Activated CD8-positive, alpha-beta memory T cell treated with anti-CD3 and anti-CD28 coated beads, Interleukin-2, amount 10 ng/mL, durations not matched to agents 7 days and 5 days (primary cell): ENCODE measurements around the gene SDHAF2. TPM values are rescaled to one million over a fixed set of nuclear protein-coding genes. Genes with fewer than 3 reads are reported as not detected.
A peak's percentile ranks its signal among the peaks of the same experiment; 100 is the strongest.
"Not testable (repeated sequence)": the region's sequence is repeated elsewhere in the genome, so short reads cannot be mapped to it uniquely, and the experiment has no call there.

Experiments
- ATAC-seq: fragments of 150-1000 bp; cut with Tn5 transposase; one replicate; pipeline ENCODE4 v1.10.0; 2021; ENCODE audit warnings: moderate library complexity
- CTCF ChIA-PET: fragments of 350-600 bp; sonication (Branson Sonifier 250); formaldehyde crosslinking; loops from one replicate; lab custom pipeline; 2021; ENCODE audit warnings: antibody characterized with exemption; lab: Charles Lee
- DNase-seq: peaks from one replicate; pipeline ENCODE4 v3.0.0-alpha.2; 2020
- H3K27ac Mint-ChIP-seq: one replicate; pipeline ENCODE4 v1.8.0; 2021; ENCODE audit warnings: mild to moderate bottlenecking, mixed read lengths
- H3K27me3 Mint-ChIP-seq: one replicate; pipeline ENCODE4 v1.8.0; 2021; ENCODE audit warnings: mixed read lengths
- H3K36me3 Mint-ChIP-seq: one replicate; pipeline ENCODE4 v1.8.0; 2021; ENCODE audit warnings: mild to moderate bottlenecking, mixed read lengths
- H3K4me1 Mint-ChIP-seq: one replicate; pipeline ENCODE4 v1.8.0; 2021; ENCODE audit warnings: mixed read lengths
- H3K4me3 Mint-ChIP-seq: one replicate; pipeline ENCODE4 v1.8.0; 2021; ENCODE audit warnings: mild to moderate bottlenecking, moderate library complexity, mixed read lengths
- H3K9me3 Mint-ChIP-seq: one replicate; pipeline ENCODE4 v1.8.0; 2022; ENCODE audit warnings: low read depth, mixed read lengths
- total RNA-seq, 2 experiments: library from RNA; stranded (reverse); gene quantifications; one replicate each; pipeline ENCODE4 v1.2.3, GENCODE V29; 2021

Gene SDHAF2
- total RNA-seq, 2 experiments from 2014 or later = 37.6 to 57.6 TPM

DNA sequence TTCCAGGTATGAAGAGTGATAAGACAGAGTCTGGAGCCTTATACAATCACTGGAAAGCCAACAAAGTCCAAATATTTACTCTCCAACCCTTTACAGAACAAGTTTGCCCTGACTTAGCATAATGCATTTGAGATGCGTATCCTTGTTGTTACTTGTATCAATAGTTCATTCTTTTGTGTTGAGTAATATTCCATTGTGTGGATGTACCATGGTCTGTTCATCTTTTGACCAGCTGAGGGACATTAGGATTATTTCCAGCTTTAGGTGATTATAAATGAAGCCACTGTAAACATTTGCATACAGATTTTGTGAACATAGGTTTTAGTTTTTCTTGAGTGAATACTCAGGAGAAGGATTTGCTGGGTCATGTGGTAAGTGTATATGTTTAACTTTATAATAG is 9.7 kb downstream of the SDHAF2 start:
- H3K27ac Mint-ChIP-seq = no peak overlapping the region
- peaks cover 55% of the 10 kb centered on the region for H3K36me3 Mint-ChIP-seq
- CTCF ChIA-PET = no interaction called here
- peaks cover 13% of the 10 kb centered on the region for H3K4me1 Mint-ChIP-seq
- no peaks in the 10 kb centered on the region for H3K9me3 Mint-ChIP-seq
- no peak for DNase-seq
- H3K27me3 Mint-ChIP-seq = no peaks in the 10 kb centered on the region
- ATAC-seq = no peak
- H3K4me3 Mint-ChIP-seq = no peak overlapping the region

GRCh38 chr11:61442616-61443015 is 12.7 kb downstream of the SDHAF2 start:
- ATAC-seq (no peak), DNase-seq (no peak)
- Mint-ChIP-seq H3K4me3 (no peak overlapping the region), H3K4me1 (peaks cover 13% of the 10 kb centered on the region), H3K27me3 (no peaks in the 10 kb centered on the region), H3K36me3 (peaks cover 45% of the 10 kb centered on the region), H3K9me3 (no peaks in the 10 kb centered on the region), H3K27ac (no peak overlapping the region)
- CTCF ChIA-PET = interaction anchor here (0.8 to 1.4 kb wide), 3 partner anchors 13 to 309 kb away, joined by 3 to 4 read pairs (median 3); partner anchors contain the start of genes CPSF7 and SDHAF2

- Mint-ChIP-seq H3K27me3 (no peaks in the 10 kb centered on the region), H3K27ac (no peak overlapping the region), H3K4me1 (peaks cover 16% of the 10 kb centered on the region), H3K36me3 (peaks cover 38% of the 10 kb centered on the region), H3K4me3 (no peak overlapping the region), H3K9me3 (no peaks in the 10 kb centered on the region)
- DNase-seq = no peak
- no peak for ATAC-seq
- CTCF ChIA-PET = interaction anchor here (1.1 to 8.6 kb wide), 12 partner anchors 10 to 185 kb away, joined by 3 to 63 read pairs (median 8); partner anchors contain the start of genes CPSF7, CYB561A3, SDHAF2 and TMEM138
These were observed 15.6 kb downstream of the SDHAF2 start for GRCh38 chr11:61445516-61445915.

GRCh38 chr11:61446211-61446651 is 16.3 kb downstream of the SDHAF2 start:
- CTCF ChIA-PET = interaction anchor here (0.8 to 8.6 kb wide), 16 partner anchors 11 to 303 kb away, joined by 3 to 63 read pairs (median 6); partner anchors contain the start of genes CPSF7, CYB561A3, LRRC10B and SDHAF2
- ATAC-seq (peak; percentile 88), DNase-seq (peak; percentile 87)
- no peak overlapping the region for H3K27ac Mint-ChIP-seq
- H3K36me3 Mint-ChIP-seq = peaks cover 40% of the 10 kb centered on the region
- no peak overlapping the region for H3K4me3 Mint-ChIP-seq
- H3K9me3 Mint-ChIP-seq = no peaks in the 10 kb centered on the region
- H3K27me3 Mint-ChIP-seq = no peaks in the 10 kb centered on the region
- peaks cover 16% of the 10 kb centered on the region for H3K4me1 Mint-ChIP-seq

GRCh38 chr11:61447601-61448551 is 18.0 kb downstream of the SDHAF2 start:
- H3K27ac Mint-ChIP-seq = no peak overlapping the region
- H3K4me1 Mint-ChIP-seq = peaks cover 16% of the 10 kb centered on the region
- H3K4me3 Mint-ChIP-seq = no peak overlapping the region
- ATAC-seq = peak; percentile 43
- no peak for DNase-seq
- no peaks in the 10 kb centered on the region for H3K27me3 Mint-ChIP-seq
- CTCF ChIA-PET = interaction anchor here (0.6 to 8.6 kb wide), 10 partner anchors 10 to 112 kb away, joined by 3 to 63 read pairs (median 12); partner anchors contain the start of genes CPSF7, LRRC10B and SDHAF2
- peaks cover 35% of the 10 kb centered on the region for H3K36me3 Mint-ChIP-seq
- H3K9me3 Mint-ChIP-seq = no peaks in the 10 kb centered on the region

DNA sequence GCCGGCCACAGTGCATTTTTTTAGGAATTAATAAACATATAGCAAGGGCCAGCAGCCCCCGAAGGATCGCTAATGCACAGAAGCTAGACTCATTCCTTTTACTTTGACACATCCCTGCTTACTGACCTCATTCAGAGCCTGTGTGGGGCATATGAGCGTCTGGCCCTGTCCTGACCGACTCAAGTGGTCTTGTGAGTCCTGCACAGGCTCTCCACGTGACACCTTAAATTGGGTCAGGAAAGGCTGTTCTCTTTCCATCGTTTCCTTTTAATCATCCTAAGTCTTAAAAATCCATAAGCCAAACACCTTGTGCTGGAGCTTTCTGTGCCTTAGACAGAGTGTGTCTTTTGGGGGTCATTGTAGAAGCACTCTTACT is 18.6 kb downstream of the SDHAF2 start:
- Mint-ChIP-seq H3K9me3 (no peaks in the 10 kb centered on the region), H3K27me3 (no peaks in the 10 kb centered on the region), H3K36me3 (peaks cover 30% of the 10 kb centered on the region), H3K4me1 (peaks cover 16% of the 10 kb centered on the region), H3K4me3 (no peak overlapping the region), H3K27ac (no peak overlapping the region)
- ATAC-seq (no peak), DNase-seq (no peak)
- CTCF ChIA-PET = interaction anchor here (0.6 to 8.6 kb wide), 5 partner anchors 10 to 69 kb away, joined by 3 to 63 read pairs (median 24); no protein-coding TSS in a partner anchor

DNA sequence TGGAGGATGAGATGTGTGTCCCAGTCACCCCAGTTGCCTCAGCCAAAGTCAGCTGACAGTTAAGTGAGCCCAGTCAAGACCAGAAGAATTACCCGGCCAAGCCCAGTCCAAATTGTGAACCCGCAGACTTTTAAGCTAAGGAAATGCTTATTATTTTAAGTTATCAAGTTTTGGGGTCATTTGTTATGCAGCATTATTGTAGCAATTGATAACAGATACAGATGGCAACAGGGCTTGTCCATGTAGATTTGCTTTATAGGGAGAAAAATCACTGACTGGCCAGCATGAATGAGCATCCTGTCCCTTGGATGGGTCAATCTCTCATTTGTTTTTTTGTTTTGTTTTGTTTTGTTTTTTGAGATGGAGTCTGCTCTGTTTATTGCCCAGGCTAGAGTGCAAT is 22.9 kb downstream of the SDHAF2 start:
- Mint-ChIP-seq H3K27me3 (no peaks in the 10 kb centered on the region), H3K4me1 (peaks cover under 1% of the 10 kb centered on the region), H3K36me3 (peaks cover 25% of the 10 kb centered on the region), H3K4me3 (no peak overlapping the region), H3K27ac (no peak overlapping the region), H3K9me3 (no peaks in the 10 kb centered on the region)
- DNase-seq (no peak), ATAC-seq (no peak)
- CTCF ChIA-PET = interaction anchor here (1.6 to 2.3 kb wide), 2 partner anchors 8 to 17 kb away, joined by 3 to 9 read pairs; no protein-coding TSS in a partner anchor

- DNase-seq = no peak
- ATAC-seq = no peak
- H3K27ac Mint-ChIP-seq = no peak overlapping the region
- no peaks in the 10 kb centered on the region for H3K27me3 Mint-ChIP-seq
- no peak overlapping the region for H3K4me3 Mint-ChIP-seq
- H3K9me3 Mint-ChIP-seq = no peaks in the 10 kb centered on the region
- no peaks in the 10 kb centered on the region for H3K4me1 Mint-ChIP-seq
- CTCF ChIA-PET = interaction anchor here (2.3 kb wide), 1 partner anchor 18 kb away, joined by 9 read pairs; no protein-coding TSS in a partner anchor
- peaks cover 18% of the 10 kb centered on the region for H3K36me3 Mint-ChIP-seq
These were observed 23.8 kb downstream of the SDHAF2 start for GRCh38 chr11:61453695-61454094.

- peaks cover 15% of the 10 kb centered on the region for H3K36me3 Mint-ChIP-seq
These were observed 24.6 kb downstream of the SDHAF2 start for GRCh38 chr11:61454520-61454919.

DNA sequence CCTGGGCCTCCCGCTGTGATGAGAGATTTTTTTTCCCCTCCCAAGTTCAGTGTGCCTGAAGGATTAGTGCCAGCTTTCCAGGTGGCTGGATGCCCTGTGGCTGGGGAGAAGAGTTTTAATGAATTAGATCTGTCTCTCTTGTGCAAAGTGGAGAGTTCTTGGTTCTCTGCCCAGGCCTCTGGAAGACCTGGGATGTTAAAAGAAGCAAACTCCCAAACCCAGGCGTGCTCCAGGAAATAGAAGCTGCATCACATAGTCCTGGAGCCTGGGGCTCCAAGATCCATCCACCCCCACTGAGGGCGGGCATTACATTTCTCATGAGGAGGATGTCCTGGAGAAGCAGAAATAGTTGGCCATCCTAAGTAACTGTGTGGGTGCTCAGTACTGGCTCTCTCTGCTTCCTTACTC is 30.6 kb downstream of the SDHAF2 start:
- Mint-ChIP-seq H3K27ac (no peak overlapping the region), H3K27me3 (no peaks in the 10 kb centered on the region), H3K36me3 (peaks cover 11% of the 10 kb centered on the region), H3K9me3 (no peaks in the 10 kb centered on the region), H3K4me3 (no peak overlapping the region), H3K4me1 (no peaks in the 10 kb centered on the region)
- DNase-seq (no peak), ATAC-seq (no peak)
- CTCF ChIA-PET = interaction anchor here (1.3 kb wide), 1 partner anchor 8 kb away, joined by 3 read pairs; no protein-coding TSS in a partner anchor

More at GRCh38 chr11:61454520-61454919, 24.6 kb downstream of the SDHAF2 start:
- Mint-ChIP-seq H3K4me1 (no peaks in the 10 kb centered on the region), H3K27ac (no peak overlapping the region), H3K9me3 (no peaks in the 10 kb centered on the region), H3K4me3 (no peak overlapping the region), H3K27me3 (no peaks in the 10 kb centered on the region)
- ATAC-seq (no peak), DNase-seq (no peak)
- CTCF ChIA-PET = interaction anchor here (2.3 kb wide), 1 partner anchor 18 kb away, joined by 9 read pairs; no protein-coding TSS in a partner anchor

DNA sequence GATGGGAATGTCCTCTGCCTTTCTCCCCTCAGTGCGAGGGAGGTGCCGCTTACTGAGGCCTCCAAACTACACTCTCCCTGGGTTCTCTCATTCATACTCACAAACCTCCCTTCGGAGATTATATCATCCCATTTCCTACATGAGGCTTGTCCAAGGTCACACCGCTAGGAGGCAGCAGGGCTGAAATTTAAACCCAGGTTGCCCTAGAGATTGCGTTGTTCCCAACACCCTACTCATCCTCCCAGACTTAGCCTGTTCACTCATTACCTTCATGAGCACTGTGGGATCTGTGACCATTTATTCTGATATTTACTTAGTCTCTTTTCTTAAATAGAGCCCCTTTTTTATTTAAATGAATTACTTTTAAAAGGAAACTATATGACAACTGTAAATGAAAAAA is 31.1 kb downstream of the SDHAF2 start:
- no peaks in the 10 kb centered on the region for H3K9me3 Mint-ChIP-seq
- DNase-seq (no peak), ATAC-seq (no peak)
- no peak overlapping the region for H3K4me3 Mint-ChIP-seq
- no peaks in the 10 kb centered on the region for H3K4me1 Mint-ChIP-seq
- H3K27ac Mint-ChIP-seq = no peak overlapping the region
- H3K36me3 Mint-ChIP-seq = peaks cover 9% of the 10 kb centered on the region
- CTCF ChIA-PET = interaction anchor here (0.9 to 1.3 kb wide), 4 partner anchors 9 to 56 kb away, joined by 3 to 5 read pairs (median 4); no protein-coding TSS in a partner anchor
- H3K27me3 Mint-ChIP-seq = no peaks in the 10 kb centered on the region

GRCh38 chr11:61467602-61468001 is 37.7 kb downstream of the SDHAF2 start:
- H3K27me3 Mint-ChIP-seq, H3K4me3 Mint-ChIP-seq, ATAC-seq, H3K27ac Mint-ChIP-seq, H3K4me1 Mint-ChIP-seq, DNase-seq, H3K9me3 Mint-ChIP-seq: not testable (repeated sequence)
- CTCF ChIA-PET = interaction anchor here (1.7 kb wide), 1 partner anchor 10 kb away, joined by 4 read pairs; no protein-coding TSS in a partner anchor
- H3K36me3 Mint-ChIP-seq = peaks cover 23% of the 10 kb centered on the region

DNA sequence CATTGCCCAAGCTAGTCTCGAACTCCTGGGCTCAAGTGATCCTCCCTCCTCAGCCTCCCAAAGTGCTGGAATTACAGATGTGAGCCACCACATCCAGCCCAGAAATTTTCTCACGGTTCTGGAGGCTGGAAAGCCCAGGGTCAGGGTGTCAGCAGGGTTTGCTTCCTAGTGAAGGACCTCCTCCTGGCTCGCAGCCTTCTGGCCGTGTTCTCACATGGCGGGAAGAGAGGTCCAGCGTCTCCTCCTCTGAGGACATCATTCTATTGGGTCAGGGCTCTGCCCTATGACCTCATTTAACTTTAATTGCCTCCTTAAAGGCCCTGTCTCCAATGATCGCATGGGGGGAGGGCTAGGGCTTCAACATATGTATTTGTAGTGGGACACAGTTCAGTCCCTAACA is 38.1 kb downstream of the SDHAF2 start:
- Mint-ChIP-seq H3K27ac (no peak overlapping the region), H3K27me3 (no peaks in the 10 kb centered on the region), H3K36me3 (peaks cover 23% of the 10 kb centered on the region), H3K4me3 (no peak overlapping the region), H3K4me1 (peaks cover 4% of the 10 kb centered on the region), H3K9me3 (no peaks in the 10 kb centered on the region)
- CTCF ChIA-PET = interaction anchor here (1.7 kb wide), 1 partner anchor 9 kb away, joined by 4 read pairs; no protein-coding TSS in a partner anchor
- ATAC-seq (no peak), DNase-seq (no peak)
